GM21367 (cell line): Measurements from ENCODE around the gene LTBP4.
"Not testable (repeated sequence)": the region's sequence is repeated elsewhere in the genome, so short reads cannot be mapped to it uniquely, and the experiment has no call there.

Experiments
- ATAC-seq: cut with Tn5 transposase; IDR thresholded peaks from one replicate; pipeline ENCODE4 v1.9.1; 2021; ENCODE audit not compliant: unreplicated experiment

LTBP4 gene

DNA sequence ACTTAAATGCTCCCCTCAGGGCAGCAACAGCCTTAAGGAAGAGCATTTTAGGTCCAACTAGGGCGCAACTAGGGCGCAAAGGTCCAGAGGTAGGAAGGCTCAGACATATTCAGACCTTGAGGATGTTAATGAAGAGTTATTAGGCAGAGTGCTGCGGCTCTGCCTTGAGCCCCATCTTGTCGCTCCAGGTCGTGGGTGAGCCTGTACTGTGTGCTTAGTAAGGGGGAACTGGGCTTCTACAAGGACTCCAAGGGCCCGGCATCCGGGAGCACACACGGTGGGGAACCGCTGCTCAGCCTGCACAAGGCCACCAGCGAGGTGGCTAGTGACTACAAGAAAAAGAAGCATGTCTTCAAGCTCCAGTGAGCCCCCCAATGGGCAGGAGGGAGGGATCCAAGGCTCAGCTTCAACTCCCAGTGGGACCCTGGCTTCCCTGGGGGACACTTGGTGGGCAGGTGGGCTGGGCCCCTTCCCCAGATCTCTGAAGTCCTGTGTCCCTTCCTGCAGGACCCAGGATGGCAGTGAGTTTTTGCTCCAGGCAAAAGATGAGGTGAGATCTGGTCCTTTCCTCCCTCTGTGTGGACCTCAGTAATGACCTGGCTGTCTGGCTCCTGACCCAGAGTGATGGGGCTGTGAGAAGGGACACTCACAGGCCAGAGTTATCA is 29.2 kb upstream of the LTBP4 start:
- ATAC-seq = no peak

DNA sequence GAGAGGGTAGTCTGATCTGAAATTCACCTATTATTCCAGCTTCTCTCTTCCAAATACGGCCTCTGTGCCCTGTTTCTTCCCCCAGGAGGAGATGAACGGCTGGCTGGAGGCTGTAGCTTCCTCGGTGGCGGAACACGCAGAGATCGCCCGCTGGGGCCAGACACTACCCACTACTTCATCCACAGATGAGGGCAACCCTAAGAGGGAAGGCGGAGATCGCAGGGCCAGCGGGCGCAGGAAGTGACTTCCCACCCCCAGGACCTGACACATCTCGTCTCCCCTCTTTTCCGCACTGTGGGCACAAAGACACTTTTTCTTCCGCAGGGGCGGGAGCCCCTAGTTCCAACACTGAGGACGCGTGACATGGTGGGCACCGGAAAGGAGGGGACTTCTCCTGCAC is 25.8 kb upstream of the LTBP4 start:
- no peak for ATAC-seq

- no peak for ATAC-seq
Observed at GRCh38 chr19:40576151-40576584, 25.0 kb upstream of the LTBP4 start.

DNA sequence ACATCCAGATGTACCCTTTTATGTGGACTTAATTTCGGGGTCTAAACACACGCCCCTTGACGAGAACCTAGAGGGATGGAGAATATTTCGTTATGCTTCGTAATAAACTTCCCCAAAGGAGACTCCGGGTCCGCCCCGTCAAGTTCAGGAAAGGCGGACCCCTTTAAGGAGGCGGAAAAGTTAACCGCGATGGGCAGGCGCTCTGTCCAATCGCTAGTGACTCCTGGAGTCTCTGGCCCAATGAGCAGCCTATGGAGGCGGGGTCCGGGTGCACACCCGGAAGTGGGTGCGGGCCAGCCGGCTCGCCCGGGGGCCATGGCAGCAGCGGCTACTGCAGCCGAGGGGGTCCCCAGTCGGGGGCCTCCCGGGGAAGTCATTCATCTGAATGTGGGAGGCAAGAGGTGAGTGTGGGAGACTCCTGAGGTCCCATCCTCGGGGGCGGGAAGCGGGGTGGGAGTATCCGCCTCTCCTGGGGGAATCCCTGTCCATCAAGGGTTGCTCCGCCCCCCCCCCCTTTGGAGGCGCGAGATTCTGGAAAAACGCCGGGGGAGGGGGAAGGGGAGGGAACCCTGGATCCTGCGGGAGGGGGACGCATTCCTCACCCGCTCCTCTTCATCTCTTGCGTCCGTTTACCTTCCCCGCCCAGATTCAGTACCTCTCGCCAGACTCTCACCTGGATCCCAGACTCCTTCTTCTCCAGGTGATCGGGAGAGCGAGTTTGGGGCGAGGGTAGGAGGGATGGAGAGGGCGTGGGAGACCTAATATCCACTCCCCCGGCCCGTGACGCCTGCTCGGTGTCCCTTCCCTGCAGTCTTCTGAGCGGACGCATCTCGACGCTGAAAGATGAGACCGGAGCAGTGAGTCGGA is 24.4 kb upstream of the LTBP4 start, which contains the start of gene SHKBP1:
TSS of gene SHKBP1 (plus strand) at position 289 of the 867 bp plus-strand sequence. CDS start at position 316, 27 bp downstream.
- ATAC-seq = peak; percentile 87

DNA sequence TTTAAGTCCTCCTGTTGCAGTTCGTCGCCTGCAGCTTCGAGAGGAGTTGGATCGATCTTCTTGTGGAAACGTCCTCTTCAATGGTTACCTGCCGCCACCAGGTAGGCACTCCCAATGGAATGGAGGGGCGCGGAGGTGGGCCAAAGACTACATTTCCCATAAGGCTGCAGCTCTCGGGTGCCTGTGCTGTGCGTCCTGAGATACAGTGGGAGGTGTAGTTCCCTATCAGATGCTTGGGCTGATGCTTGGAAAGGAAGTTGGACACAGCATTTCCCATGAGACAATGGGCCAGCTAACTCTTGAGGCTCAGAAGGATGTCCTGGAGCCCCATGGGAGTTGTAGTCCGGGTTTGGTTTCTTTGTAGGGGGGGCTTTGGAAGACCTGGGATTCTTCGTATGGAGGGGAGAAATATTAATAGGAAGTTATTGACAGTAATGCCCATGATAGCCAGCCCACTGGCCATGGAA is 22.7 kb upstream of the LTBP4 start:
- no peak for ATAC-seq

DNA sequence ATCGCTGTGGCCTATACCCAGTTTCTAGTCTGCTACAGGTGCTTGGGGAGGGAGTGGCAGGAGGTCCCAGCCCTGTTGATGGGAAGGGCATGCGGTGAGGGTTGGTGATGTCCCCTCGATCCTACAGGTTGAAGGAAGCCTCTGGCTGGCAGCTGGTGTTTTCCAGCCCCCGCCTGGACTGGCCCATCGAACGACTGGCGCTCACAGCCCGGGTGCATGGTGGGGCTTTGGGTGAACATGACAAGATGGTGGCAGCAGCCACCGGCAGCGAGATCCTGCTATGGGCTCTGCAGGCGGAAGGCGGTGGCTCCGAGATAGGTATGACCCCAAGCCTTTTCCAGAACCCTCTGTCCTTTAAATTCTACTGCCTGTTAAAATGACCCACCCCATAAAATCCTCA is 20.6 kb upstream of the LTBP4 start:
- no peak for ATAC-seq

DNA sequence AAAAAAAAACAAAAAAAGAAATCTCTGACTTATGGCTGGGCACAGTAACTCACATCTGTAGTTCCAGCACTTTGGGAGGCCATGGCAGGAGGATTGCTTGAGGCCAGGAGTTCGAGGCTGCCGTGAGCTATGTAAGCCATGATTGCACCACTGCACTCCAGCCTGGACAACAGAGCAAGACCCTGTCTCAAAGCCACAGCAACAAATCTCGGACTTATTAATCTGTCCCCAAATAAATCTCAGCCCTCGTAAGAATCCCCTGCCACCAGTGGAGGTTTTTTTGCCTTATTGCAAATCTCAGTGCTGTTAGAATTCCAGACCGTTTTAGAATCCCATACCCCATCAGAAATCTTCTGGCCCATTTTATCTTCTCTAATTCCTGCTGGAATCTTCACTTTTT is 19.6 kb upstream of the LTBP4 start:
- ATAC-seq = no peak

- ATAC-seq = no peak
Observed at GRCh38 chr19:40582467-40582866, 18.7 kb upstream of the LTBP4 start.

GRCh38 chr19:40583283-40583682 is 17.9 kb upstream of the LTBP4 start:
- ATAC-seq = no peak

- ATAC-seq = no peak
Observed at GRCh38 chr19:40584007-40584406, 17.2 kb upstream of the LTBP4 start.

- ATAC-seq = no peak
Observed at GRCh38 chr19:40585241-40585981, 15.8 kb upstream of the LTBP4 start.

- no peak for ATAC-seq
Observed at GRCh38 chr19:40585982-40586422, 15.2 kb upstream of the LTBP4 start.

DNA sequence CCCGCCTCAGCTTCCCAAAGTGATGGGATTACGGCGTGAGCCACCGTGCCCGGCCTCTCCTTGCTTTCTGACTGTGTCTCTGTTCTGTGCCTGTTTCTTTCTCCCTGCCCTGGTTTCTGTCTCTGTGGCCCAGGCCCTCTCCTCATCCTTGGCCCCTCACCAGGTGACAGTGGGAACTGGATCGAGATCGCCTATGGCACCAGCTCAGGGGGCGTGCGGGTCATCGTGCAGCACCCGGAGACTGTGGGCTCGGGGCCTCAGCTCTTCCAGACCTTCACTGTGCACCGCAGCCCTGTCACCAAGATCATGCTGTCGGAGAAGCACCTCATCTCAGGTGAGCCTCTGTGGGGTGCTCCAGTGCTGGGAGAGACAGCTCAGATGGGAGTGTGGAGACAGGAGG is 14.6 kb upstream of the LTBP4 start:
- ATAC-seq = no peak

DNA sequence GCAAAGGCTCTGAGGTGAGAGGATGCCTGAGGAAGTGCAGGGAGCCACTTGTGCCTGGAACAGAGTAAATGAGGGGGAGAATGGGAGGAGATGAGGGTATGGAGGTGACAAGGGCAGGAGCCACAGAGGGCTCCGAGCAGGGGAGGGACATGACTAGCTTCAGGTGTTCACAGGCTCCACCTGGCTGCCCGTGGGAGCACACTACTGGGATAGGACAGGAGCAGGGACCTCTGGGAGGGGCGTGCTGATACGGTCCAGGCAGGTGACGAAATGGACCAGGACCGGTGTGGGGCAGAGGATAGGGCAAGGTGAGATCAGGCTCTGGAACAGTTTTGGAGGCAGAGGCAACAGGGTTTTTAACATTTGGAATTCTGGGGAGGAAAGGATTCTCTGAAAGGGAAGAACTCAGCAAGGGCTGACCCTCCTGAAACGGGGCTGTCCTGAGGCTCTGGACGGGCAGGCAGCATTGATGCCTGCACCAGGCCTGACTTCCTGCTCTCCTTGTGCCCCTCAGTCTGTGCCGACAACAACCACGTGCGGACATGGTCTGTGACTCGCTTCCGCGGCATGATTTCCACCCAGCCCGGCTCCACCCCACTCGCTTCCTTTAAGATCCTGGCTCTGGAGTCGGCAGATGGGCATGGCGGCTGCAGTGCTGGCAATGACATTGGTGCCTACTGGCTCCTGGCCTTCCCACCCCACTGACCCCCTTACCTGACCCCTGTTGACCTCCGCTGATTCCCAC is 12.9 kb upstream of the LTBP4 start:
- ATAC-seq = no peak

- no peak for ATAC-seq
Observed at GRCh38 chr19:40588926-40589569, 12.1 kb upstream of the LTBP4 start.

- no peak for ATAC-seq
Observed at GRCh38 chr19:40589591-40590429, 11.4 kb upstream of the LTBP4 start.

GRCh38 chr19:40590464-40591265 is 10.5 kb upstream of the LTBP4 start:
- ATAC-seq = no peak

DNA sequence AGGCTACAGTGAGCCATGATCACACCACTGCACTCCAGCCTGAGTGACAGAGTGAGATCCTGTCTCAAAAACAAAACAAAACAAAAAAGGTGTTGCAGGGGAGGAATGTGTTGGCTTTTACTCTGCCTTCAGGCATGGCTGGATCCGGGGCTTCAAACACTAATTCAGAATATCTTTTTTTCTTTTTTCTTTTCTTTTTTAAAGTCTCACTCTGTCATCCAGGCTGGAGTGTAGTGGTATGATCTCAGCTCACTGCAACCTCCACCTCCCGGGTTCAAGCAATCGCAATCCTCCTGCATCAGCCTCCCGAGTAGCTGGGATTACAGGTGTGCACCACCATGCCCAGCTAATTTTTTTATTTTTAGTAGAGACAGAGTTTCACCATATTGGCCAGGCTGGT is 9.4 kb upstream of the LTBP4 start:
- ATAC-seq = not testable (repeated sequence)
